Colonic mucosa (tissue), 4 donors: ENCODE results near the gene POFUT2. TPM values are rescaled to one million over a fixed set of nuclear protein-coding genes. Genes with fewer than 3 reads are reported as not detected.

Source experiments
- DNase-seq: peaks from one replicate; pipeline ENCODE4 v3.0.0-alpha.2; 2020
- H3K27ac ChIP-seq: fragments of 200-600 bp; one replicate; pipeline ENCODE4 v1.8.0; 2021
- H3K27me3 ChIP-seq: fragments of 200-600 bp; one replicate; pipeline ENCODE4 v1.8.0; 2021
- H3K36me3 ChIP-seq: fragments of 200-600 bp; one replicate; pipeline ENCODE4 v1.8.0; 2021
- H3K4me1 ChIP-seq: fragments of 200-600 bp; one replicate; pipeline ENCODE4 v1.8.0; 2021; ENCODE audit warnings: mild to moderate bottlenecking
- H3K4me3 ChIP-seq: fragments of 200-600 bp; one replicate; pipeline ENCODE4 v1.8.0; 2021
- H3K9ac ChIP-seq, 2 donors: one replicate each; pipeline ENCODE4 v1.7.0; 2013; ENCODE audit warnings: control low read depth in 2 of 2, low read depth in 2 of 2, low read length in 2 of 2
- H3K9me3 ChIP-seq: fragments of 200-600 bp; one replicate; pipeline ENCODE4 v1.8.0; 2021
- CTCF ChIP-seq: fragments of 200-600 bp; IDR thresholded peaks from one replicate; pipeline ENCODE4 v1.8.0; 2022; ENCODE audit warnings: antibody characterized with exemption, mild to moderate bottlenecking
- intact Hi-C: fragments of 100-400 bp; cut with DNase I; formaldehyde crosslinking; loops from one replicate; pipeline ENCODE4 v1.14.1; 2022
- total RNA-seq, 2 donors: library from RNA; stranded (reverse); fragmentation: NEBNext Ultra II Directional in 1 of 2; extraction: Animal tissue kit (Norgen Biotek cat#: 25700) in 1 of 2; gene quantifications; one replicate each; pipeline ENCODE4 v1.2.1, GENCODE V29; 2021
- donor health status: healthy.
- donor health status: DM: no; HTN: no; CAD: no.
- donor health status: DM: no; HTN: no; CAD: no.

Gene POFUT2
- total RNA-seq, 2 donors from 2014 or later: 23.8 to 31.6 TPM

- no peak for DNase-seq
- intact Hi-C loops: no loop called here
- no peaks in the 10 kb centered on the region for H3K4me1 ChIP-seq
- no peaks in the 10 kb centered on the region for H3K36me3 ChIP-seq
- TF ChIP-seq CTCF: no peak
- no peak overlapping the region for H3K27ac ChIP-seq
- no peak overlapping the region for H3K9ac ChIP-seq
- no peak overlapping the region for H3K4me3 ChIP-seq
- H3K9me3 ChIP-seq: no peaks in the 10 kb centered on the region
- H3K27me3 ChIP-seq: no peaks in the 10 kb centered on the region
These were observed 37.0 kb upstream of the POFUT2 start for GRCh38 chr21:45324489-45325205.

GRCh38 chr21:45323487-45324311, 36.0 kb upstream of the POFUT2 start:
- Histone ChIP-seq H3K9me3 (no peaks in the 10 kb centered on the region), H3K27me3 (no peaks in the 10 kb centered on the region), H3K27ac (no peak overlapping the region), H3K4me3 (no peak overlapping the region), H3K36me3 (no peaks in the 10 kb centered on the region), H3K4me1 (no peaks in the 10 kb centered on the region), H3K9ac (peak overlapping the region in 1 of 2 donors; percentile 13)
- DNase-seq: no peak
- intact Hi-C loops: no loop called here
- TF ChIP-seq CTCF: no peak

- no peak overlapping the region for H3K4me3 ChIP-seq
- peak overlapping the region in 1 of 2 donors; percentile 12 for H3K9ac ChIP-seq
- H3K9me3 ChIP-seq: no peaks in the 10 kb centered on the region
- no peaks in the 10 kb centered on the region for H3K4me1 ChIP-seq
- H3K27ac ChIP-seq: no peak overlapping the region
- DNase-seq: no peak
- intact Hi-C loops: no loop called here
- no peaks in the 10 kb centered on the region for H3K27me3 ChIP-seq
- no peaks in the 10 kb centered on the region for H3K36me3 ChIP-seq
- no peak for TF ChIP-seq CTCF
These were observed 35.3 kb upstream of the POFUT2 start for GRCh38 chr21:45322960-45323461.

GRCh38 chr21:45322231-45322959, 34.7 kb upstream of the POFUT2 start:
- H3K36me3 ChIP-seq: no peaks in the 10 kb centered on the region
- no peak for DNase-seq
- H3K4me3 ChIP-seq: no peak overlapping the region
- H3K9me3 ChIP-seq: no peaks in the 10 kb centered on the region
- no peak overlapping the region for H3K27ac ChIP-seq
- no peaks in the 10 kb centered on the region for H3K4me1 ChIP-seq
- no peak for TF ChIP-seq CTCF
- no peaks in the 10 kb centered on the region for H3K27me3 ChIP-seq
- intact Hi-C loops: no loop called here
- H3K9ac ChIP-seq: no peak overlapping the region
